Mesenchymal stem cell (in vitro differentiated cells and primary cell): ENCODE results near the gene HOXA7.
A peak's percentile ranks its signal among the peaks of the same experiment; 100 is the strongest.

Experiments
- DNase-seq: peaks from one replicate; pipeline ENCODE4 v3.0.0-alpha.2; 2013
- H2AFZ ChIP-seq: one replicate; pipeline ENCODE4 v1.6.1; 2013; ENCODE audit warnings: low read depth, mild to moderate bottlenecking, control low read depth, inconsistent platforms, low read length, moderate library complexity
- H2AK5ac ChIP-seq: 2 replicates; pipeline ENCODE4 v1.6.1; 2013; ENCODE audit warnings: low read length, moderate library complexity, mild to moderate bottlenecking, inconsistent platforms; ENCODE audit not compliant: severe bottlenecking
- H2BK120ac ChIP-seq: one replicate; pipeline ENCODE4 v1.6.1; 2013; ENCODE audit warnings: low read depth, mild to moderate bottlenecking, inconsistent platforms, low read length, moderate library complexity
- H2BK12ac ChIP-seq, 2 experiments: one replicate each; pipeline ENCODE4 v1.6.1; 2013; ENCODE audit warnings: inconsistent platforms in 2 of 2, low read length in 2 of 2, mild to moderate bottlenecking in 2 of 2, moderate library complexity in 2 of 2, control low read depth in 1 of 2
- H2BK15ac ChIP-seq: one replicate; pipeline ENCODE4 v1.6.1; 2013; ENCODE audit warnings: mild to moderate bottlenecking, low read depth, inconsistent platforms; ENCODE audit not compliant: poor library complexity, severe bottlenecking
- H2BK5ac ChIP-seq: 2 replicates; pipeline ENCODE4 v1.6.1; 2013; ENCODE audit warnings: low read depth, mild to moderate bottlenecking, low read length, control low read depth, inconsistent platforms; ENCODE audit not compliant: poor library complexity, severe bottlenecking
- H3K14ac ChIP-seq, 2 experiments: one replicate each; pipeline ENCODE4 v1.6.1; 2013; ENCODE audit warnings: inconsistent platforms in 2 of 2, low read length in 2 of 2, control low read depth in 1 of 2, mild to moderate bottlenecking in 1 of 2, moderate library complexity in 1 of 2
- H3K18ac ChIP-seq, 2 experiments: one replicate each; pipeline ENCODE4 v1.6.1; 2013; ENCODE audit warnings: inconsistent platforms in 2 of 2, low read length in 2 of 2, control low read depth in 1 of 2, low read depth in 1 of 2, mild to moderate bottlenecking in 1 of 2
- H3K23ac ChIP-seq, 2 experiments: one replicate each; pipeline ENCODE4 v1.6.1; 2013; ENCODE audit warnings: inconsistent platforms in 2 of 2, low read length in 2 of 2, mild to moderate bottlenecking in 2 of 2, moderate library complexity in 2 of 2, control low read depth in 1 of 2
- H3K27ac ChIP-seq: 2 replicates; pipeline ENCODE4 v1.5.1; 2013; ENCODE audit warnings: mild to moderate bottlenecking, moderate library complexity, low read length, control low read depth, inconsistent platforms; ENCODE audit not compliant: poor library complexity, severe bottlenecking
- H3K27me3 ChIP-seq, 2 experiments: 2 replicates each; pipeline versions ENCODE4 v1.6.1 to v1.7.0; 2013; ENCODE audit warnings: low read length in 2 of 2, mild to moderate bottlenecking in 2 of 2, moderate library complexity in 2 of 2, control low read depth in 1 of 2, inconsistent platforms in 1 of 2; ENCODE audit not compliant: control insufficient read depth in 1 of 2, insufficient read depth in 1 of 2
- H3K36me3 ChIP-seq, 2 experiments: 2 replicates each; pipeline versions ENCODE4 v1.6.1 to v1.7.0; 2013; ENCODE audit warnings: low read length in 2 of 2, control low read depth in 1 of 2, inconsistent platforms in 1 of 2, low read depth in 1 of 2, mild to moderate bottlenecking in 1 of 2; ENCODE audit not compliant: insufficient read depth in 2 of 2, control insufficient read depth in 1 of 2
- H3K4ac ChIP-seq, 2 experiments: one replicate each; pipeline ENCODE4 v1.6.1; 2013; ENCODE audit warnings: inconsistent platforms in 2 of 2, low read length in 2 of 2, mild to moderate bottlenecking in 2 of 2, moderate library complexity in 2 of 2, control low read depth in 1 of 2, low read depth in 1 of 2
- H3K4me1 ChIP-seq: 2 replicates; pipeline ENCODE4 v1.6.1; 2013; ENCODE audit warnings: low read depth, low read length, control low read depth; ENCODE audit not compliant: control insufficient read depth, insufficient read depth
- H3K4me2 ChIP-seq: 2 replicates; pipeline ENCODE4 v1.6.1; 2013; ENCODE audit warnings: low read length, mild to moderate bottlenecking, inconsistent platforms; ENCODE audit not compliant: poor library complexity, severe bottlenecking
- H3K4me3 ChIP-seq, 2 experiments: 2 replicates each; pipeline versions ENCODE4 v1.5.1 to v1.7.0; 2013; ENCODE audit warnings: low read length in 2 of 2, mild to moderate bottlenecking in 2 of 2, control low read depth in 1 of 2, low read depth in 1 of 2; ENCODE audit not compliant: insufficient read depth in 1 of 2
- H3K79me1 ChIP-seq: replicated peaks from 2 replicates; pipeline ENCODE4 v1.6.1; 2013; ENCODE audit warnings: mild to moderate bottlenecking, control low read depth, low read length, inconsistent platforms; ENCODE audit not compliant: poor library complexity, severe bottlenecking
- H3K9ac ChIP-seq: 2 replicates; pipeline ENCODE4 v1.7.0; 2013; ENCODE audit warnings: mild to moderate bottlenecking, low read length, moderate library complexity
- H3K9me3 ChIP-seq: 2 replicates; pipeline ENCODE4 v1.7.0; 2013; ENCODE audit warnings: mild to moderate bottlenecking, low read length; ENCODE audit not compliant: control insufficient read depth
- H4K8ac ChIP-seq: one replicate; pipeline ENCODE4 v1.6.1; 2013; ENCODE audit warnings: inconsistent platforms, mild to moderate bottlenecking, low read length, moderate library complexity
- H4K91ac ChIP-seq: one replicate; pipeline ENCODE4 v1.6.1; 2013; ENCODE audit warnings: mild to moderate bottlenecking, low read length, inconsistent platforms
- whole genome bisulfite sequencing: methylation state at CpG from one replicate; pipeline ENCODE4 v1.1.7; 2013; ENCODE audit warnings: mixed read lengths; 5-methylcytosine and 5-hydroxymethylcytosine counted together

Gene HOXA7

DNA sequence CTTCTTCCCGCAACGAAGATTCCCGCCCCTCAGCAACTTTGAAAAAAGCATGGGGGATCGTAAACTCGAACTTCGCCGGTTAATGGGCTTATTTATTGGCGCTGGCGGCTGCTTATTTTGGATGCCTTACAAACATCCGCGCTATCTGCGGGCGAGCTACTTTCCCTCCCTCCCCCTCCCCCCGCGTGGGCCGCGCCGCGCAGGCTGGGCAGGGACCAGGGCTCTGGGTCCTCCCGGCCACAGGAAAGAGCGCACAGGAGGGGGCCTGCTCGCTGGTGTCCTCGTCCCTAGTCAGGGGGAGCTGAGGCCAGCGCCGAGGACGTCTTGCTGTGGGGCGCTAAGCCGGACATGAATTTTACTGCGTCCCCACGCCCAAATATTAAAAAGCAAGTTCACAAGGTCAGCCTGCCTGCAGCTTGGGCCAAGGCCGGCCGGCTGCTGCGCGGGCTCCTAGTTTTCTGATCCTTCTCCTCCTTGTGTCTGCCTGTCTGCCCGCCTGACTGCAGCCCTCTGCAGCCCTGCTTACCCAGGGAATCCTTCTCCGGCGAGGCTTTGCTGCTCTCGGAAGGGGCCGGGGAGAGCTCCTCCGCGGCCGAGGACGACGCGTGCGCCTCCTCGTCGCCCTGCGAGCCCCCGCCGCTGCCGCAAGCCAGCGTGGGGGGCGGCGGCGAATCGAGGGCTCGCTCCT lies 16.5 kb upstream of the HOXA7 start:
- WGBS, result 1% methylated on average over 58 of the region's 58 CpGs
- H3K27ac ChIP-seq, result peak overlapping the region; percentile 91

DNA sequence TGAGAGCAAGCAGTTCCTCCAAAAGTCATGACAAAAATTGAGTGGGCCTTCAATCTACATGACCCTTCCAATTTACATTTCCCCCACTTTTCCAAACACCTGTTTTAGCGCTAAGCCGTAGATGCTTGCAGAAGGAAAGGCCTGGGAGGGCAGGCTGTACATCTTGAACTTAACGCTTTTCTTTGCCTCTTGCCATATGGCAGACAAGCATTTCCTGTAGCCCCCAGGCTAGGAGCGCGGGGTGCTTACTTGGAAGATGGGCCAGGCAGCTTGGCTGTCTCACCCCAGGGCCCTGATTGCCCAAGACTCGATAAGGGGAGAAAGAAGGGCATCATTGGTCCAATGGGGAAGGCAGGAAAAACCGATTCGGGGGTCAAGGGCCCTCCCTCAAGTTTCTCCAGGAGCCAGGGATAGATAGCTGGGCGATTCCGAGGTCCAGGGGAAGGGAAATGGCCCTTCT lies 15.9 kb upstream of the HOXA7 start:
- Histone ChIP-seq H2AK5ac (peak overlapping the region; percentile 55), H2BK12ac (peak overlapping the region in 1 of 2 experiments; percentile 87), H2BK15ac (no peak overlapping the region), H3K27ac (peak overlapping the region; percentile 91), H3K18ac (peak overlapping the region in 1 of 2 experiments; percentile 90), H3K14ac (no peak overlapping the region), H3K79me1 (no peaks in the 10 kb centered on the region), H4K91ac (peak overlapping the region; percentile 70), H3K9ac (peak overlapping the region; percentile 90), H3K4me3 (peak overlapping the region; percentile 58 to 92), H3K27me3 (peaks cover 0 to 8% of the 10 kb centered on the region in 2 experiments), H3K9me3 (no peaks in the 10 kb centered on the region), H3K23ac (no peak overlapping the region), H3K4me1 (no peaks in the 10 kb centered on the region), H2BK120ac (peak overlapping the region; percentile 84), H3K4me2 (peak overlapping the region; percentile 60), H4K8ac (no peak overlapping the region), H3K4ac (peak overlapping the region; percentile 9 to 31), H2AFZ (no peak overlapping the region), H2BK5ac (peak overlapping the region; percentile 71), H3K36me3 (peaks cover 4 to 71% of the 10 kb centered on the region in 2 experiments)
- 13% methylated on average over 10 of the region's 10 CpGs for WGBS
- DNase-seq, result peak; percentile 53

More for the DNA sequence above, 16.5 kb upstream of the HOXA7 start:
- peak overlapping the region; percentile 58 to 92 for H3K4me3 ChIP-seq
- H3K4me1 ChIP-seq, result no peaks in the 10 kb centered on the region
- H3K4ac ChIP-seq, result peak overlapping the region; percentile 54 to 59
- H3K9me3 ChIP-seq, result no peaks in the 10 kb centered on the region
- H2AK5ac ChIP-seq, result peak overlapping the region; percentile 83
- H3K27me3 ChIP-seq, result peaks cover 0 to 8% of the 10 kb centered on the region in 2 experiments
- H3K9ac ChIP-seq, result peak overlapping the region; percentile 90
- H4K91ac ChIP-seq, result peak overlapping the region; percentile 89
- no peak overlapping the region for H2AFZ ChIP-seq
- peaks cover 4 to 72% of the 10 kb centered on the region in 2 experiments for H3K36me3 ChIP-seq
- peak overlapping the region; percentile 50 to 74 for H3K23ac ChIP-seq
- H3K4me2 ChIP-seq, result peak overlapping the region; percentile 60
- no peak overlapping the region for H2BK15ac ChIP-seq
- DNase-seq, result peak; percentile 60
- H2BK5ac ChIP-seq, result peak overlapping the region; percentile 77
- peak overlapping the region; percentile 64 to 90 for H3K18ac ChIP-seq
- peak overlapping the region; percentile 95 for H4K8ac ChIP-seq
- peak overlapping the region in 1 of 2 experiments; percentile 83 for H2BK12ac ChIP-seq
- H2BK120ac ChIP-seq, result peak overlapping the region; percentile 96
- no peaks in the 10 kb centered on the region for H3K79me1 ChIP-seq
- peak overlapping the region in 1 of 2 experiments; percentile 95 for H3K14ac ChIP-seq

DNA sequence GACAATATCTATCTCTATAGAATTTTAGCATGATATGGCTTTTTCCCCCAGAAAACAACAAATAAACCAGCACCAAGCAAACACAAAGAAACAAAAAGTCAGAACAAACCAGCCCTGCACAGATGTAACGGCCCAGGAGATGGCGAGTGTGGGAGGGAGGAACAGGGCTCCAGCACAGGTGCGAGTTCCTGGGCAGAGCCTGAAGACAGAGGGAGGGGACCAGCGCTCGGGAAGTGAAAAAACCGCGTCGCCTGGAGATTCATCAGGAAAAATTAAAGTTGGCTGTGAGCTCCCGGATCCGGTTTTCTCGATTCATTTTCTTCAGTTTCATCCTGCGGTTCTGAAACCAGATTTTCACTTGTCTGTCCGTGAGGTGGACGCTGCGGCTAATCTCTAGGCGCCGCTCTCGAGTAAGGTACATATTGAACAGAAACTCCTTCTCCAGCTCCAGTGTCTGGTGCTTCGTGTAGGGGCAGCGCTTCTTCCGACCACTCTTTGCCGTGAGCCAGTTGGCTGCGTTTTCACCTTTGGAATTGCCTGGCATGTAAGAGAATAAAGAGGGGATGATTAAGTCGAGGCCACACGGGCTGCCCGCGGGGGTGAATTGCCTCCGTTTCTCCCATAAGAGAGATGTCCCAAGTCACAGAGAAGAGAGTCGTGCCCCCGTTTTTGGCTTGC lies 15.3 kb upstream of the HOXA7 start:
- peak overlapping the region; percentile 91 for H3K27ac ChIP-seq
- H4K91ac ChIP-seq, result no peak overlapping the region
- H3K4ac ChIP-seq, result peak overlapping the region; percentile 31 to 78
- H3K23ac ChIP-seq, result peak overlapping the region in 1 of 2 experiments; percentile 46
- H2BK120ac ChIP-seq, result peak overlapping the region; percentile 84
- H2BK15ac ChIP-seq, result no peak overlapping the region
- H3K4me3 ChIP-seq, result peak overlapping the region; percentile 57 to 92
- peak overlapping the region; percentile 90 for H3K9ac ChIP-seq
- H2AFZ ChIP-seq, result no peak overlapping the region
- no peaks in the 10 kb centered on the region for H3K4me1 ChIP-seq
- H3K18ac ChIP-seq, result peak overlapping the region; percentile 65 to 68
- peak overlapping the region; percentile 57 to 87 for H2BK12ac ChIP-seq
- H3K9me3 ChIP-seq, result no peaks in the 10 kb centered on the region
- H3K36me3 ChIP-seq, result peaks cover 4 to 66% of the 10 kb centered on the region in 2 experiments
- peak overlapping the region; percentile 64 for H4K8ac ChIP-seq
- peaks cover 0 to 8% of the 10 kb centered on the region in 2 experiments for H3K27me3 ChIP-seq
- H3K14ac ChIP-seq, result peak overlapping the region in 1 of 2 experiments; percentile 79
- 7% methylated on average over 30 of the region's 30 CpGs for WGBS
- H2BK5ac ChIP-seq, result peak overlapping the region; percentile 71
- peak overlapping the region; percentile 60 for H3K4me2 ChIP-seq
- H3K79me1 ChIP-seq, result no peaks in the 10 kb centered on the region
- peak; percentile 60 for DNase-seq
- H2AK5ac ChIP-seq, result peak overlapping the region; percentile 79

DNA sequence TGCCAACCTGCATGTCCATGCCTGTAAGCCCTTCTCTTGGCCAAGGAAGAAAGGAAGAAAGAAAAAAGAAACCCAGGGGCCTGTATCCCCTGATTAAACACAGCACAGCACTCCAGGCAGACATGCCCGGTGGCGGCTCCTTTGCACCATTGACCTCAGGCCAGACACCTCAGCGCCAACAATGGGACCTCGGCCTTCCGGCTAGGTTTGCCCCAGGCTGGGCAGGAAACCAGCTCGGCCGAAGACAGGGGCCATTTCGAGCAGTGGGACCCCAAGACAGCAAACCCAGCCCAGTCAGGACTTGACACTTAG lies 14.8 kb upstream of the HOXA7 start:
- Histone ChIP-seq H3K23ac (no peak overlapping the region), H3K9me3 (no peaks in the 10 kb centered on the region), H4K8ac (no peak overlapping the region), H2BK5ac (peak overlapping the region; percentile 71), H3K9ac (peak overlapping the region; percentile 90), H3K79me1 (no peaks in the 10 kb centered on the region), H2AFZ (no peak overlapping the region), H3K27me3 (peaks cover 0 to 8% of the 10 kb centered on the region in 2 experiments), H3K4me2 (peak overlapping the region; percentile 60), H3K36me3 (peaks cover 4 to 66% of the 10 kb centered on the region in 2 experiments), H3K4me3 (peak overlapping the region; percentile 57 to 92), H3K4ac (peak overlapping the region in 1 of 2 experiments; percentile 35), H2BK120ac (peak overlapping the region; percentile 84), H4K91ac (no peak overlapping the region), H3K4me1 (peaks cover 5% of the 10 kb centered on the region), H2BK12ac (peak overlapping the region; percentile 47 to 57), H3K14ac (peak overlapping the region in 1 of 2 experiments; percentile 79), H3K18ac (peak overlapping the region; percentile 65 to 67), H2BK15ac (no peak overlapping the region), H3K27ac (peak overlapping the region; percentile 91), H2AK5ac (no peak overlapping the region)
- peak; percentile 52 for DNase-seq
- 4% methylated on average over 8 of the region's 8 CpGs for WGBS
